Measurements from ENCODE around the gene ETV6.

DNA sequence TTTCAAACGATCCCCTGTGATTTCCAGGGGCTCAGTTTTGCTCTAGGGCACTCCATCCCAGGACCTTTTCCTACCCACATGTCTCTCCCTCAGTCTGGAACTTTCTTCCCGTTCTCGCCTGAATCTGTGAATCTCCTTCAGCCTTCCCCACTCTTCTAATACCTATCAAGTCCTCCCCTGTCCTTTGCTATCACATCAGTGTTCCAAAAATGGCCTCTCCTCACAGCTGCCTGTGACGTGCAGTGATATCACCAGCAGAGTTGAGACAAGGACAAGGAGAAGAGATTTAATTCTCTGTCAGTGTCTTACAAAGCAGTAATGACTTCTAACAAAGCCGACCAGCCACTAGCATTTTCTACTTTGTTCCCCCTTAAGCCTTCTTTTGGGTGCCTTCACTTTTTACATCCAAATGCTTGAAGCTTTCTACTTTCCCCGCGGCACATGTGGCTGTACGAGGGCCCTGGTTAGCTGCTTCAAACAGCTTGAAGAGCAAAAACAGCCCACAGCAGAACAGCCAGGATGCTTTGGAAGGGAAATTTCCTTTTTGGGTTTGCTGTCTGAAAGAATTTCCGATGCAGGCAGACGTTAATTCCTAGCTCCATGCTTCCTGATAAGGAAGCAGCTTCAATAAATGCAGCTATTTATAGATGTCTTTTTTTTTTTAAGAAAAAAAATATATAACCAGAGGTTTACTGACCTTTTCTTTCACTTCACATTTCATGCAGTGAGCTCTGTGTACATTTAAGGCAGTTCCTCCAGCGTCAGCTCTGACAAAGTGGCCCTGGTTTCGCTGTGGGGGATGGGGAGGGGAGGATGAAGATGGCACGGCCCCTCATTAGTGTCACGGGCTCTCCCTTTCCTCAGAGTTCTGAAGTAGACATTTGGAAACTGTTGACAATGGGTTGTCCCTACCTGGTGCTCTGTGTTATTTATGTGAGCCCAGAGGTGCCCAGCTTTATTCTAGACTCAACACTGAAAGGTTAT, 109.3 kb downstream of the ETV6 start:
- no peak for TF ChIP-seq POLR2A (IDR thresholded peaks at IDR 0.05)
- TF ChIP-seq, protein P1, sequence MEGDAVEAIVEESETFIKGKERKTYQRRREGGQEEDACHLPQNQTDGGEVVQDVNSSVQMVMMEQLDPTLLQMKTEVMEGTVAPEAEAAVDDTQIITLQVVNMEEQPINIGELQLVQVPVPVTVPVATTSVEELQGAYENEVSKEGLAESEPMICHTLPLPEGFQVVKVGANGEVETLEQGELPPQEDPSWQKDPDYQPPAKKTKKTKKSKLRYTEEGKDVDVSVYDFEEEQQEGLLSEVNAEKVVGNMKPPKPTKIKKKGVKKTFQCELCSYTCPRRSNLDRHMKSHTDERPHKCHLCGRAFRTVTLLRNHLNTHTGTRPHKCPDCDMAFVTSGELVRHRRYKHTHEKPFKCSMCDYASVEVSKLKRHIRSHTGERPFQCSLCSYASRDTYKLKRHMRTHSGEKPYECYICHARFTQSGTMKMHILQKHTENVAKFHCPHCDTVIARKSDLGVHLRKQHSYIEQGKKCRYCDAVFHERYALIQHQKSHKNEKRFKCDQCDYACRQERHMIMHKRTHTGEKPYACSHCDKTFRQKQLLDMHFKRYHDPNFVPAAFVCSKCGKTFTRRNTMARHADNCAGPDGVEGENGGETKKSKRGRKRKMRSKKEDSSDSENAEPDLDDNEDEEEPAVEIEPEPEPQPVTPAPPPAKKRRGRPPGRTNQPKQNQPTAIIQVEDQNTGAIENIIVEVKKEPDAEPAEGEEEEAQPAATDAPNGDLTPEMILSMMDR (IDR thresholded peaks at IDR 0.05): no peak

Measured in testis (tissue), 2 donors.